ENCODE data around the gene PHLDA1. TPM values are rescaled to one million over a fixed set of nuclear protein-coding genes. Genes with fewer than 3 reads are reported as not detected.

The PHLDA1 gene
- total and polyA plus RNA-seq, 8 donors, result 2.9 to 16.1 (median 5.0) TPM

DNA sequence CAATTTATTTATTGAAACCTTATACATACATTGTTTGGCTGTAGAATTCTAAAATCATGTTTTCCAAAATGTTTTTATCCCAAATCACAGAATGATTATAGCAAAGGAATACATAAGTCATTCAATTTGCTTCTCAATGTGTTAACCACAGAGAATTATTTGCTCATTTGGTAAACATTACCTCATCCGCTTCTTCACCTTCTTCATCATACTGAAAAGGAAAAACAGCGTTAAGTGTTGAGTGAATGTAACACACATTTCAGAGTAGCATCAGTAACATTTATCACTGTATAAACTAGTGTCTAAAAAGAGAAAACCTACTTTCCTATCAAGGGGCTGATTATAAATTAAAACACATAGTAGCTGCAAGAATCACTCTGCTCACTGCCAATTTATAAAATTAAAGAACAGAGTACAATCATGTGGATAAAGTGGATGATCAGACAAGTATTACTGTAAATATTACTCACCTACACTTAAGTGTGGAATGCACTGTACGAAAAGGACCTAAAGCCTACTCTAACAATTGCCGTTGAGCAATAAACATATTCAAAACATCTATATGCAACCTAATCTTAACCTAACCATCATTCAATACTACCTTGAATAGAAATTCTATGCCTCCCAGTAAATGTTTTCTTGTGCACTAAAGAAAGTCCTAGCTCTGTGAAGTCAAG is 18.1 kb upstream of the PHLDA1 start:
- WGBS, 2 donors, result 87 to 89% methylated on average over 4 of the region's 4 CpGs
- no peak for TF ChIP-seq CTCF (IDR thresholded peaks at IDR 0.05)
- Histone ChIP-seq H3K4me3 (no peak overlapping the region), H3K36me3 (peaks cover 0 to 35% (median 7%) of the 10 kb centered on the region in 3 donors), H3K4me1 (no peaks in the 10 kb centered on the region), H3K9me3 (no peaks in the 10 kb centered on the region), H3K27me3 (no peaks in the 10 kb centered on the region), H3K27ac (no peak overlapping the region)
- ATAC-seq, result no peak
- DNase-seq, result no peak
- no peak for FAIRE-seq
- intact Hi-C loops (cut with DNase I), result no loop called here

DNA sequence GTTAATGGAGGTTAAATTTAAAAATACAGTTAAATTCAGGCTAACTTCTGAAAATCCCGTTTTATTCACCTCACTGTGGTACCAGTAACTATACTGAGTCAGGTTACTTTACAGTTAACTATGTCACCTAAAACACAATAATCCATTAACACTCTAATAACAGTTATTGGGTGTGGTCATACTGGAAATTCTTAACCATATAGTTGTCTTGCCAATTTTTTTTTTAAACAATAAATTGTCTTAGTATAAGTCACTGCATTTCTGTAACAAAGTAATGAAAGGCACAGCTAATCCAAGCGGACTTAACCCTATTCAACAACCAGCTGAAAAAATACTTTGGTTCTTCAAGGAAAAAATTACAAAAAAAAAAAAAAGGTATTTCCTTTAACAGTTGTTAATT is 16.2 kb upstream of the PHLDA1 start:
- 88 to 89% methylated on average over 2 of the region's 2 CpGs for WGBS, 2 donors
- intact Hi-C loops (cut with DNase I), result no loop called here
- FAIRE-seq (peak; percentile 9), ATAC-seq (no peak), DNase-seq (no peak)
- Histone ChIP-seq H3K4me3 (no peak overlapping the region), H3K4me1 (no peaks in the 10 kb centered on the region), H3K9me3 (no peaks in the 10 kb centered on the region), H3K27ac (no peak overlapping the region), H3K36me3 (peaks cover 0 to 21% (median 3%) of the 10 kb centered on the region in 3 donors), H3K27me3 (no peaks in the 10 kb centered on the region)
- TF ChIP-seq CTCF (IDR thresholded peaks at IDR 0.05), result no peak

DNA sequence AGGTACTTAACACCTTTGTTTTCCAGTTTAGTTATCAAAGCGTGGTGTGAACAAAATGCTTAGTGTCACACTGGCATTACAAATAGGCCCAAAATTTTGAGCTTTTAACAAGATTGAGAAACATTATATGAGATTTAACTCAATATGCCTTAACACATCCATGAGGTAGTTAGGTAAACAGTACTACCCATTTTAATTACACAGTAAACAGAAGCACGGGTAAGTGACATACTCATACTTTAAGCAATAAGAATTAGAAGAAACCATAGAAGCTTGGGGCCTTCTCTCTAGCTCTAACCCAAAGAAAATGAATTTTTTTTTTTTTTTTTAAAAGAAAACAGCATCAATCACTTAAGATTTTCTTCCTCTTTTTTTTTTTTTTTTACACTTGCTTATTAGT is 15.5 kb upstream of the PHLDA1 start:
- H3K36me3 ChIP-seq, result peaks cover 0 to 19% (median 3%) of the 10 kb centered on the region in 3 donors
- no peak for FAIRE-seq
- H3K4me3 ChIP-seq, result no peak overlapping the region
- no peaks in the 10 kb centered on the region for H3K27me3 ChIP-seq
- no peaks in the 10 kb centered on the region for H3K9me3 ChIP-seq
- 70 to 71% methylated on average over 2 of the region's 2 CpGs for WGBS, 2 donors
- DNase-seq, result no peak
- ATAC-seq, result no peak
- no peaks in the 10 kb centered on the region for H3K4me1 ChIP-seq
- no peak for TF ChIP-seq CTCF (IDR thresholded peaks at IDR 0.05)
- intact Hi-C loops (cut with DNase I), result no loop called here
- H3K27ac ChIP-seq, result no peak overlapping the region

DNA sequence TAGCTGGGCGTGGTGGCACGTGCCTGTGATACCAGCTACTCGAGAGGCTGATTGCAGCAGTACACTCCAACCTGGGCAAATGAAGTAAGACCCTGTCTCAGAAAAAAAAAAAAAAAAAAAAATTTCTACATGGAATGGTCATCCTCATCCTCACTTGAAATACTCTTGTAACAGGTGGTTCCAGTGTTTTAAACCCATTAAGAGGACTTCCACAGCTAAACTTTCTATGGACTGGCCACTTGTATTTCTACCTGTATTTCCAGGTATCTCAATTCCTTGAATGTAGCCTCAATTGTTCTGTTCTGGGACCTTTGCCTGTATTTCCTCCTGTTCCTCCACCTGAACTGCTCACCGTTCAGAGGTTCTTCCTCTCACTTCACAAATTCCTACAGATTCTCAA is 11.8 kb upstream of the PHLDA1 start:
- H3K4me3 ChIP-seq, result no peak overlapping the region
- no peaks in the 10 kb centered on the region for H3K4me1 ChIP-seq
- intact Hi-C loops (cut with DNase I), result loop anchor here in 1 of 3 donors (5.0 kb wide), 1 partner anchor 521 kb away; no protein-coding TSS in a partner anchor
- no peaks in the 10 kb centered on the region for H3K27me3 ChIP-seq
- 93 to 96% methylated on average over 4 of the region's 4 CpGs for WGBS, 2 donors
- DNase-seq (no peak), ATAC-seq (no peak), FAIRE-seq (no peak)
- no peaks in the 10 kb centered on the region for H3K9me3 ChIP-seq
- no peak for TF ChIP-seq CTCF (IDR thresholded peaks at IDR 0.05)
- no peak overlapping the region for H3K27ac ChIP-seq
- H3K36me3 ChIP-seq, result peaks cover 0 to 4% (median 0%) of the 10 kb centered on the region in 3 donors

- TF ChIP-seq CTCF (IDR thresholded peaks at IDR 0.05), result no peak
- no peak overlapping the region for H3K4me3 ChIP-seq
- 90 to 93% methylated on average over 2 of the region's 2 CpGs for WGBS, 2 donors
- ATAC-seq (no peak), FAIRE-seq (no peak), DNase-seq (no peak)
- H3K27me3 ChIP-seq, result no peaks in the 10 kb centered on the region
- intact Hi-C loops (cut with DNase I), result loop anchor here in 1 of 3 donors (5.0 kb wide), 1 partner anchor 520 kb away; no protein-coding TSS in a partner anchor
- no peaks in the 10 kb centered on the region for H3K9me3 ChIP-seq
- H3K4me1 ChIP-seq, result no peaks in the 10 kb centered on the region
- H3K27ac ChIP-seq, result no peak overlapping the region
- H3K36me3 ChIP-seq, result no peaks in the 10 kb centered on the region
Measured at GRCh38 chr12:76042147-76042546, 10.6 kb upstream of the PHLDA1 start.

All from pancreas (tissue), 10 donors.